Activated T-cell treated with anti-CD3 and anti-CD28 coated beads for 1 hour (primary cell): ENCODE measurements around the gene SNX6.
"Not testable (repeated sequence)": the region's sequence is repeated elsewhere in the genome, so short reads cannot be mapped to it uniquely, and the experiment has no call there.

Experiments
- DNase-seq: peaks from one replicate; pipeline ENCODE4 v3.0.0-alpha.2; 2020; ENCODE audit warnings: low read depth

Gene SNX6

DNA sequence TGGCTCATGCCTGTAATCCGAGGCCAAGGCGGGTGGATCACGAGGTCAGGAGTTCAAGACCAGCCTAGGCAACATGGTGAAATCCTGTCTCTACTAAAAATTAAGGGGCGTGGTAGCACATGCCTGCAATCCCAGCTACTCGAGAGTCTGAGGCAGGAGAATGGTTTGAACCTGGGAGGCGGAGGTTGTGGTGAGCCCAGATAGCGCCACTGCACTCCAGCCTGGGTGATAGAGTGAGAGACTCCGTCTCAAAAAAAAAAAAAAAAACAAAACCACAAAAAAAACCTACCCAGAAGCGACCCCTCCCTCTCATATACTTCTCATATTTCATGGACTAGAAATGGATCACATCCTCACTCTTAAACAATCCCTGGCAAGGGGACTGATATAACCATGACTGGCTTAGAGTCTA lies 4.4 kb upstream of the SNX6 start:
- DNase-seq, result not testable (repeated sequence)

DNA sequence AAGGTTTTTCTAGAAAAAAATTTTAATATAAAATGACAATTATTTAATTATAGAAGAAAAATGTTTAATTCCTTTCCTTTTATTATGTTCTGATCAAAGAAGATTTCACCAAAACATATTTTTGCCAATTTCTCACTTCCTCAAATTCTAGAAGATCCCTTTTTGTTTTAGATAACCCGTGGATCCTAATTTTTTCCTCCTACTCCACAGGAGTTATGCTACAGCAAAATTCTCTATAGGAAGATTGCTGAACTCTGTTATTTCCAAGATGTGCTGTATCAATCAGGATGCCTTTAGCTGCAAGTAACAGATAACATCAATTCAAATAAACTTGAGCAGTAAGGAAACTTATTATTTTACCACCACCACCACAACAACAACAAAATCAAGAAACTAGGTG lies 3.8 kb upstream of the SNX6 start:
- no peak for DNase-seq

DNA sequence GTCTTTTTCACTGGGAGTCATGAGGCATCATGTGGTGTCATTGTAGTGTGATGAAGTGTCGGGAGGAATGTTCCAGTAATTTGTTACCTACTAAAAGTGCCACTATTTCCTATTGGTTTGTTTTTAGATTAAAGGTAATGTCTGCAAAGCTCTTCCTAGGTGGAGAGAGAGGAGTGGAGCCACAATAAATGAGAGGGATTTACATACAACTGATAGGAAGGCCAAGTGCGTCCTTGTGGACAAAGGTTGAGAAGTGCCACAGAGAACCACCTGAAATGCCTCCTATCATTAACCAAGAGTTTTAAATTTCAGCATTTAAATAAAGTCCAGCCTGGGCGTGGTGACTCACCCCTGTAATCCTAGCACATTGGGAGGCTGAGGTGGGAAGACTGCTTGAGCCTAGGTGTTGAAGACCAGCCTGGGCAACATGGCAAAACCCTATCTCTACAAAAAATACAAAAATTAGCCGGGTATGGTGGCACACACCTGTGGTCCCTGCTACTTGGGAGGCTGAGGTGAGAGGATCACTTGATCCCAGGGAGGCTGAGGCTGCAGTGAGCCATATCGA lies 2.5 kb upstream of the SNX6 start:
- DNase-seq, result no peak

DNA sequence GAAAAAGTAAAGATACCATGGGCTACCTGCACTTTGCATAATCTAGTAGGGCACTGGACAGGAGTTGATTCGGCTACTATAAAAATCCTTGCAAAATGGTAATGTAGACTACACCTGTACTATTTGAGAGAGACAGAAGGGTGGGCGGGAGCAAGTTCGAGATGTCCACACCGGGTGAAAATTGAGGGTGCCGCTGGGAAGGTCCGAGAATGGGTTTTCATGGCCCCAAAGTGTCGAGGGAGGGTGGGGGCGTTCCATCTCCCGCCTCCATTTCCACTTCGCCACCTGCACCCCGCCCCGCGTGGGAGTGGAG lies 648 bp downstream of the SNX6 start:
- no peak for DNase-seq

- no peak for DNase-seq
Measured at GRCh38 chr14:34628681-34629135, 1.2 kb downstream of the SNX6 start.

GRCh38 chr14:34623506-34623905 lies 6.4 kb downstream of the SNX6 start:
- no peak for DNase-seq

DNA sequence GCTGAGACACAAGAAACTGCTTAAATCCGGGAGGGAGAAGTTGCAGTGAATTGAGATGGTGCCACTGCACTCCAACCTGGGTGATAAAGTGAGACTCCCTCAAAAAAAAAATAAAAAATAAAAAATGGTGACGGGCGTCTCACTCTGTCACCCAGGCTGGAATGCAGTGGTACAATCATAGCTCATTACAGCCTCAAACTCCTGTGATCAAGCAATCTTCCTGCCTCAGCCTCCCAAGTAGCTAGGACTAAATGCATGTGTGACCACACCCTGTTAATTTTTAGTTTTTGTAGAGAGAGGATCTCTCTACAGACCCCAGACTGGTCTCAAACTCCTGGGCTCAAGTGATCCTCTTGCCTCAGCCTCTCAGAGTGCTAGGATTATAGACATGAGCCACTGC lies 9.1 kb downstream of the SNX6 start:
- no peak for DNase-seq

GRCh38 chr14:34620115-34620514 lies 9.8 kb downstream of the SNX6 start:
- no peak for DNase-seq

DNA sequence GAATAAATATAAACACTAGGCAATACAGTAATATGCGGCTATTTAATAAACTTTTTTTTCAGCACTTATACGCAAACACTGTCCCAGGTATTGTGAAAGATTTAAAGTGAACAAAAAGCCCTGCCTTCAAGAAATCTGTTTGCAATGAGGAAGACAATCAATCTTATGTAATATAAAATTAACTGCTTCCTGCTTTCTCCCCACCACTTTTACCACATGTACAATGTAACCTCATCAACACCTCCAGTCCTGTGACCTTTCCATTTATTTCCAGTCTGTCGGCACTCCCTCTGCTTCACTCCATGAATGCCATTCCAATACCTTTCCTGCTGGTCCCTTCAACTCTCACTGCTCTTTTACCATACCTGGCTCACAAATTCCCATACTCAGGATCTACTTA lies 10.5 kb downstream of the SNX6 start:
- no peak for DNase-seq

DNA sequence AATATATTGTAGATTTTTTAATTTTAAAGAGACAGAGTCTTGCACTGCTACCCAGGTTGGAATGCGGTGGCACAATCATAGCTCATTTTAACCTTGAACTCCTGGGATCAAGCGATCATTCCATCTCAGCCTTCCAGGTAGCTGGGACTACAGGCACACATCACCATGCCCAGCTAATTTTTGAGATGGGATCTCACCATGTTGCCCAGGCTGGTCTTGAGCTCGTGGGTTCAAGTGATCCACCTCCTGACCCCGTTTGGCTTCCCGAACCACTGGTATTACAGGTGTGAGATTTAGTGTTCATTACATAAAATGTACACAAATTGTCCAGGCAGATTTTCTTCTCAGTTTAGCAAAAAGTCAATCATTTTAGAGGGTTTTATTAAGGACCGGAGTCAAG lies 13.6 kb downstream of the SNX6 start:
- DNase-seq, result no peak

- no peak for DNase-seq
Measured at GRCh38 chr14:34615507-34615906, 14.4 kb downstream of the SNX6 start.

- DNase-seq, result no peak
Measured at GRCh38 chr14:34614638-34615037, 15.3 kb downstream of the SNX6 start.

DNA sequence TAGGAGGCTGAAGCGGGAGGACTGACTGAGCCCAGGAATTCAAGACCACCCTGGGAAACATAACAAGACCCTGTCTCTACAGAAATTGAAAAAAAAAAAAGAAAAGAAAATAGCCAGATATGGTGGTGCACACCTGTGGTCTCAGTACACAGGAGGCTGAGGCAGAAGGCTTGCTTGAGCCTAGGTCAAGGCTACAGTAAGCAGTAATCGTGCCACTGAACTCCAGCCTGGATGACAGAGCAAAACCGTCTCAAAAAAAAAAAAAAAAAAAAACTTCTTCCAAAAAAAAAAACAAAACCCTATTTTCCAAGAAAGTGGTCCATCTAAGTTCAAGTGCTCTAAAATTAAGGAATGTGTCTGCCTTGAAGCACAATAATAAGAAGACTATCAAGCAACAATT lies 19.8 kb downstream of the SNX6 start:
- DNase-seq, result no peak

- DNase-seq, result no peak
Measured at GRCh38 chr14:34605461-34605860, 24.5 kb downstream of the SNX6 start.

GRCh38 chr14:34604995-34605394 lies 25.0 kb downstream of the SNX6 start:
- no peak for DNase-seq

DNA sequence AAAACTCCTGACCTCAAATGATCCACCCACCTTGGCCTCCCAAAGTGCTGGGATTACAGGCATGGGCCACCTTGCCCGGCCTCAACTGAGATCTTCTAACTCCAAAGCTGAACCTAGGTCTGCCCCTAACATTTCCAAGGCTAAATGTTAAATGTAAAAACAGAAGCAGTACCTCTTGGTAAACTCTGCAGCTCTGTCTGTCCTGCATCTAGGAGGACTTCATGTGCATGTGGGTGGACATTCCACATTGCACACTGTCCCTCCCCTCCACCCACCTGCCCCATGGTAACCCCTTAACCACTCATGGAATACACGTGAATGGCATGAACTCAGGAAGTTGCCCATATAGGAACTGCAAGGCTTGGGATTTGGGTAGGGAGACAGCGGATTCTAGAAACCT lies 33.1 kb downstream of the SNX6 start:
- DNase-seq, result no peak

DNA sequence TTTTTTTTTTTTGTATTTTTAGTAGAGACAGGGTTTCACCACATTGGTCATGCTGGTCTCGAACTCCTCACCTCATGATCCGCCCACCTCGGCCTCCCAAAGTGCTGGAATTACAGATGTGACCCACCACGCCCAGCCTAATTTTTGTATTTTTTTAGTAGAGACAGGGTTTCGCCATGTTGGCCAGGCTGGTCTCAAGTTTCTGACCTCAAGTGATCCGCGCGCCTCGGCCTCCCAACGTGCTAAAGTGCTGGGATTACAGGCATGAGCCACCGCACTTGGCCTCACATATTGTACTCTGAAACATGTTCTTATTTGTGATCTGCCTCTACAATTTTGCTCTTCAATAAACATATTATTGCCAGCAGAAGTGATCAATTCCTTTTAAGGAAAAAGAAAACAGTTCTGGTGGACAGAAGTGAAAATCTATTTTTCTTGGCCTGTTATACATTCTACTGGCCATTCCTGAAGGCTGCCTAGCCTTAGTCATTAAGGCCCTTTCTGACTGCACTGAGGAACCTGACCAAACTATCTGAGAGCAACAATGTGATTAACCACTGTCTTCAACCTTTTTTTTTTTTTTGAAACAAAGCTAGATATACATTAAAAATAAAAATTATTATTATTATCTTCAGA lies 36.1 kb downstream of the SNX6 start:
- no peak for DNase-seq

- no peak for DNase-seq
Measured at GRCh38 chr14:34592623-34593022, 37.3 kb downstream of the SNX6 start.

- no peak for DNase-seq
Measured at GRCh38 chr14:34583525-34583924, 46.4 kb downstream of the SNX6 start.

DNA sequence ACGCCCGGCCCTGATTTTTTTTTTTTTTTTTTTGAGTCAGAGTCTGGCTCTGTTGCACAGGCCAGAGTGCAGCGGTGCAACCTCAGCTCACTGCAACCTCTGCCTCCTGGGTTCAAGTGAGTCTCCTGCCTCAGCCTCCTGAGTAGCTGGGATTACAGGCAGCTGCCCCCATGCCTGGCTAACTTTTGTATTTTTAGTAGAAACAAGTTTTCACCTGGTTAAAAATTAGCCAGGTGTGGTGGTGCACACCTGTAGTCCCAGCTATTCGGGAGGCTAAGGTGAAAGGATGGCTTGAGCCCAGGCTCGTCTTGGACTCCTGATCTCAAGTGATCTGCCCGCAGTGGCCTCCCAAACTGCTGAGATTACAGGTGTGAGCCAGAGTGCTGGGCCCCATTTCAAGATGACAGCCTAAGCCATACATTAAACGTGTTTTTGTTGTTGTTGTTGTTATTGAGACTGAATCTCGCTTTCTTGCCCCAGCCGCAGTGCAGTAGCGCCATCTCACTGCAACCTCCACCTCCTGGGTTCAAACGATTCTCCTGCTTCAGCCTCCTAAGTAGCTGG lies 47.7 kb downstream of the SNX6 start:
- no peak for DNase-seq

DNA sequence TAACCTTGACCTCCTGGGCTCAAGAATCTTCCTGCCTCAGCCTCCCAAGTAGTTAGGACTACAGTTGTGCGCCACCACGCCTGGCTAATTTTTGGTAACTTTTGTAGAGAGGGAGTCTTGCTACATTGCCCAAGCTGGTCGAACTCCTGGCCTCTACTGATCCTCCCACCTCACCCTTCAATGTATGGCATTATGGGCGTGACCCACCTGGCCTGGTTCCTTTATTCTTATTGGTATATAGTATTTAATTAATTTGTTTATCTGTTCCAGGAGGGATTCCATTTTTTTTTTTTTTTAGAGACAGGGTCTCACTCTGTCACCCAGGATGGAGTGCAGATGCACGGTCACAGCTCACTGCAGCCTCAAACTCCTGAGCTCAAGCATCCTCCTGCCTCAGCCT lies 49.6 kb downstream of the SNX6 start:
- no peak for DNase-seq

- no peak for DNase-seq
Measured at GRCh38 chr14:34571771-34572170, 58.2 kb downstream of the SNX6 start.

- no peak for DNase-seq
Measured at GRCh38 chr14:34569750-34570149, 60.2 kb downstream of the SNX6 start.

- DNase-seq, result no peak
Measured at GRCh38 chr14:34568803-34569202, 61.1 kb downstream of the SNX6 start.
